Fibroblast of lung (primary cell): ENCODE data around the gene SLC26A2.

ENCODE experiments used
- CTCF ChIP-seq, 2 donors: IDR thresholded peaks in 1 of 2; conservative IDR thresholded peaks in 1 of 2; 1 replicate in 1 of 2; 2 replicates in 1 of 2; pipeline ENCODE4 v1.5.1; 2011 to 2012; ENCODE audit warnings: low read length in 2 of 2, control low read depth in 1 of 2, inconsistent platforms in 1 of 2, low read depth in 1 of 2, mild to moderate bottlenecking in 1 of 2
- EZH2 ChIP-seq: IDR thresholded peaks from 2 replicates; pipeline ENCODE4 v1.5.1; 2012; ENCODE audit warnings: low read length, control low read depth, mild to moderate bottlenecking; ENCODE audit errors: missing control alignments

- TF ChIP-seq EZH2 (no peak), CTCF (conservative IDR thresholded peaks at IDR 0.05 in 1 of 2, IDR thresholded peaks at IDR 0.05 in 1 of 2; ENCODE audit: low read depth in 1 of 2, low read length in 2 of 2) (peak; percentile 74 to 84)
Observed at GRCh38 chr5:150001660-150002486, 41.3 kb downstream of the SLC26A2 start.
